ENCODE measurements around the gene METTL27.
"Not testable (repeated sequence)": the region's sequence is repeated elsewhere in the genome, so short reads cannot be mapped to it uniquely, and the experiment has no call there.

METTL27 gene, protein sequence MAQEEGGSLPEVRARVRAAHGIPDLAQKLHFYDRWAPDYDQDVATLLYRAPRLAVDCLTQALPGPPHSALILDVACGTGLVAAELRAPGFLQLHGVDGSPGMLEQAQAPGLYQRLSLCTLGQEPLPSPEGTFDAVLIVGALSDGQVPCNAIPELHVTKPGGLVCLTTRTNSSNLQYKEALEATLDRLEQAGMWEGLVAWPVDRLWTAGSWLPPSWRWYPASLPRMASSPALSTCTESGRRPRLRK

GRCh38 chr7:73842067-73842976 lies at the start of gene METTL27:
TSS of gene METTL27 (minus strand) at chr7:73842516. CDS start at chr7:73842140, 376 bp downstream.
- peak; percentile 92 for DNase-seq

DNA sequence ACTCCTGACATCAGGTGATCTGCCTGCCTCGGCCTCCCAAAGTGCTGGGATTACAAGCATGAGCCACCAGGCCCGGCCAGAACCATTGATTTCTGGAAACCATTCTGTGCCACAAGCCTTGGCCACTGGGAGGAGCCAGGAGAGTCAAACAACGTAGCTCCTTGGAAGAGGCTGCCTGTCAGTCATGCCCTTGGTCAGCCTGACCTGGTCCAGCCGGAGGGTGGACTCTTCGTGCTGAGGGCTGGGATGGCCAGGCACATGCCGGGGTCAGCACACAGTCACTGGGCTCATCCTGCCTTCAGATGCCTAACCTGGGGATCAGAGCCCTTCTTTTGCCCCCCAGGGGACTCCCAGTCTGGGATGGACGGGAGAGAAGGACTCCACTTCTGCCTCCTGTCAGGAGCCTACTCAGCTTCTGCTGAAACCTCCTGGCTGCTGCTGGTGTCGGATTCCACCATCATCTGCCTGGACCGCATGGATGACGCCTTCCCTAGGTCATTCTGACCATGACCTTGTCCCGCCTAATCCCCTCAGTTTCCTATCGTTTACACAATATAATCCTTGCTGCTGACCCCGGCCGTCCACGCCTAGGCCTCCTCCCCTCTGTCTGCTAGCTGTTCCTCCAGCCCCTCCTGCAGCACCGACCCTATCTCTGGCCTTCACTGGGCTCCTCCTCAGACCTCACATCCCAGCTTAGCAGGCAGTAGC lies 49.0 kb upstream of the METTL27 start:
- no peak for DNase-seq

- DNase-seq = no peak
These were observed 48.3 kb upstream of the METTL27 start for GRCh38 chr7:73890555-73891147.

- no peak for DNase-seq
These were observed 46.6 kb upstream of the METTL27 start for GRCh38 chr7:73888959-73889358.

DNA sequence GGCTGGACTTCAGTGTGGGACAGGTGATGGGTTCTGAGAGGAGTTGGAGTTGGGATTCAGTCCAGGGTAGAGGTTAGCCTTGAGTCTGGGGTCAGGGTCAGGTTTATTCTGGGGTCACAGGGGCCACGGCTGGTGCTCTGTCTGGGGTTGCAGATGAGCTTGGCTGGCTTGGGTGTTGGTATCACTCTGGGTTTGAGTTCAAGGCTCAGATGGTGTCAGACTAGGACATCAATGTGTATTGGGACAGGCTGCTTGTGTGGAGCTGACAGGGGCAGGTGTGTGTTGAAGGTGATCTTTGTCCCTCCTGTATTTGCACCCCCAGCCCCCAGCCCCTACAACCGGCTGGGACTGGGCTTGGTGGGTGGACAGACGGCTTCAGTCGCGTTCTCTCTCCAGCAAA lies 45.4 kb upstream of the METTL27 start:
- no peak for DNase-seq

DNA sequence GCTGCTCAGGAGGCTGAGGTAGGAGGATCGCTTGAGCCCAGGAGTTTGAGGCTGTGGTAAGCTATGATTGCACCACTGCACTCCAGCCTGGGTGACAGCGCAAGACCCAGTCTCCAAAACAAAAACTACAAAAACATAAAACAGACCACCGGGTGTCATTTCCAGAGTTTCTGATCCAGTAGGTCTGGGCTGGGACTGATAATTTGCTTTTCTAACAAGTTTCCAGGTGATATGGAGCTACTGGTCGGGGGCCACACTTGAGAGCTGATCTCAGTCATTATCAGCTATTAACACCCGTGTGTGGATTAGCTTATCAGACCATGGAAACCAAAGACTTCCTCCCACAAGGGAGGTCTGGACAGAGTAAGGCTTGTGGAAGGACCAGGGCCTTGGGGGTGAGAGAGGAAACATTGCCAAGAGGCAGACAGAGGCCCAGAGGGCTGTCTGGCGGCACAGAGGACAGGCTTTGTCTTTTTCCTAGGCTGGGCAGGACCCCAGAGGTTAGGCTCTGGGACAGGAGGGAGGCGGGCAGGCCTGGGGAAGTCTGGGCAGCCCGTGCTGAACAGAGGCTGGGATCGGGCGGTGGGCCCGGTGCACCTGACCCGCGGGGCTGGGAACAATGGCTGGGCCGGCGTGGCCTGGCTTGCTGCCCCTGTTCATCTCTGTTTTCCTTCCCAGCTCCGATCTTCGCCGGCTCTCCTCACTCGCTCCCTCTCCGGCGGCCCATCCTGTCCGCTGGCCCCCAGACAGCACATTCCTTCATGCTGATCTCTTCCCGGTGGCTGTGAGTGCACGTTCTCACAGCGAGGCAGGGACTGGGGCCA lies 43.9 kb upstream of the METTL27 start:
- peak; percentile 59 for DNase-seq

DNA sequence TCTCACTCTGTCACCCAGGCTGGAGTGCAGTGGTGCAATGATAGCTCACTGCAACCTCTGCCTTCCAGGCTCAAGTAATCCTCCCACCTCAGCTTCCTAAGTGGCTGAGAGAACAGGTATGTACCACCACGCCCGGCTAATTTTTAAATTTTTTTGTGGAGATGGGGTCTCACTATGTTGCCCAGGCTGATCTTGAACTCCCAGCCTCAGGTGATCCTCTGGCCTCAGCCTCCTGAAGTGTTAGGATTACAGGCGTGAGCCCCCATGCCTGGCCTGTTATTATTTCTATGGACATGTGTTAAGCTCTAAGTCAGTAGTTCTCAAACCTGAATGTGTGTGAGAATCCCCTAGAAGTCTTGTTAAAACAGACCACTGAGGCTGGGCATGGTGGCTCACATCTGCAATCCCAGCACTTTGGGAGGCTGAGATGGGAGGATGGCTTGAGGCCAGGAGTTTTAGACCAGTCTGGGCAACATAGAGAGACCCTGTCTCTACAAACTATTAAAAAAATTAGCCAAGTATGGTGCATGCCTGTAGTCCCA lies 43.2 kb upstream of the METTL27 start:
- no peak for DNase-seq

DNA sequence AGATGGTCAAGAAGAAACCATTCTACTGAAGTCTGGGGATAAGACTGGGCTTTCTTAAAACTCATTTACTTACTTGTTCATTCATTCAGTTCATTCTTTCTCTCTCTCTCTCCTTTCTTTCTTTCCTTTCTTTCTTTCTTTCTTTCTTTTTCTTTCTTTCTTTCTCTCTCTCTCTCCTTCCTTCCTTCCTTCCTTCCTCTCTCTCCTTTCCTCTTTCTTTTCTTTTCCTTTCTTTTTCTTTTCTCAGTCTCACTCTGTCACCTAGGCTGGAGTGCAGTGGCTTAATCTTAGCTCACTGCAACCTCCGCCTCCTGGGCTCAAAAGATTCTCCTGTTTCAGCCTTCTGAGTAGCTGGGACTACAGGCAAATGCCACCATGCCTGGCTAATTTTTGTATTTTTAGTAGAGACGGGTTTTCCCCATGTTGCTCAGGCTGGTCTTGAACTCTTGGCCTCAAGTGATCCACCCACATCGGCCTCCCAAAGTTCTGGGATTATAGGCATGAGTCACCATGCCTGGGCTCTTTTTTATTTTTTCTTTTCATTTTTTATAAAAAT lies 42.6 kb upstream of the METTL27 start:
- DNase-seq = not testable (repeated sequence)

DNA sequence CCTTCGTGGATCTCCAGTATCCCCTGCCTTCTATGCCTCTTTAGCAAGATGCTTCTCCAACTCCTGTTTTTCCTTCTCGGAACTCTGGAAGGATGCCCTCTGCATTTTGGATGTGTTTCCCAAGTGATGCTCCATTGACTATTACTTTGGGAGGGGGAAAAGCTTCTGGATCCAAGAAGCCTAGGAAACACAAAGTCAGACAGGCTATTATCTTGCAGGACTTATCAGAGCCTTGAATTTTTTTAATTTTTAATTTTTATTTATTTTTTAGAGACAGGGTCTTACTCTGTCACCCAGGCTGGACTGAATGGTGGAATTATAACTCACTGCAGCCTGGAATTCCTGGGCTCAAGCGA lies 39.7 kb upstream of the METTL27 start:
- no peak for DNase-seq

GRCh38 chr7:73881352-73882046 lies 39.2 kb upstream of the METTL27 start:
- DNase-seq = no peak

- no peak for DNase-seq
These were observed 38.5 kb upstream of the METTL27 start for GRCh38 chr7:73880755-73881328.

- no peak for DNase-seq
These were observed 37.8 kb upstream of the METTL27 start for GRCh38 chr7:73879977-73880681.

GRCh38 chr7:73876973-73877372 lies 34.7 kb upstream of the METTL27 start:
- no peak for DNase-seq

DNA sequence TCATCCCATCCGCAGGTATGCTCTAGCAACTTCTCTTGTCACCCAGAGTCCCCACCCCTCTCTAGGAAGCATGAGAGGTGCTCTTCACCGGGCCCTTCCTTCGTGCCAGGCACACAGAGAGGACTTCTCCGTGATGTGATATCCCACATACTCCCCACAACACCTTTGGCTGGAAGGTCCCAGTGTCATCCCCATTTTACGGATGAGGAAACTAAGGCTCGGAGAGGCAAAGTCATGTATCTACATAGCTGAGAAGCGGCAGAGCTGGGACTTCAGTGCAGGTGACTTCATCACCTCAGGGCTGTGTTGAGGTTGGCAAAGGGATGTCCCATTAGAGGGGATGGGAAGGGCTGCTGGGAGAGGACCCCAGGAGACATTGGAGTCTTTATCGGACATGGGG lies 34.0 kb upstream of the METTL27 start:
- DNase-seq = no peak

- no peak for DNase-seq
These were observed 30.0 kb upstream of the METTL27 start for GRCh38 chr7:73872056-73872908.

DNA sequence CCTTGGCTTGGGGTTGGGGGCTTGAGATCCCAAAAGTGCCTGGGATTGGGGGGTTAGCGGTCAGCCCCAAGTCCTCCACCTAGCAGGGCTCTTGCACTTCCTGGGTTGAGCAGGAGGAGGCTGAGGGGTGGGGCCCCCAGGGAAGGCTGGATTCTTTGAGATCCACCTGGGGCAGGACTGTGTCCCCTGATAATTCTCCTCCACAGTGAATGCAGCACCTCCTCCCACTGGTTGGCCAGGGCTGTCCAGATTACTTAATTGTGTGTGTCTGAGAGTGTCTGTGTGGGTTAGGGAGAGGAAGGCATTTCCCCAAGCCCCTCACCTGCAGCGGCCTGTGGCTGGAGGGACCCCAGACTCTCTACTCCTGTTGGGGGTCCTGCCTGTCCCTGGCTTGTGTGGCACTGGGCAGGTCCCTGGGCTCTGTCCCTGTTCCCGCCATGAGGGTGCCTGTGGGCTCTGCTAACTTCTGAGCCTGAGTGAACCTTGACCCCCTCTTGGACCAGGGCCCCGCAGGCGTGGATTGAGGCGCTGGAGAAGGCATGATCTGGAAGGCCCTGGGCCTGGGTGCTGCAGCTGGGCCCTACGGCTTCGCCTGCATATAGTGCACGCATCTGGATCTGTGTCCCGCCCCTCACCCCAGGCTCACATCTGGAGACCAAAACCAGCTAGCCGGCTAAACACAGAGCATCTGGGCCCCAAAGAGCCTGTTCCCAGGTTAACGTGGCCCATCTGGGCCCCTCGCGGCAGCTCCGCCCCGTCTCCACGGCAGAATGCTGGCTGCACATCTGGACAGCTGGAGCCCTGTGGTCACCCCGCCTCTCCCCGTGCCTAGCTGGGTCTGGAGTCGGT lies 29.1 kb upstream of the METTL27 start:
- DNase-seq = no peak

GRCh38 chr7:73870041-73870492 lies 27.8 kb upstream of the METTL27 start:
- peak; percentile 91 for DNase-seq
